Gastroesophageal sphincter (tissue), 3 donors: ENCODE measurements around the gene COL26A1.

Experiments
- POLR2A ChIP-seq, 2 donors: fragments of 450-650 bp; IDR thresholded peaks; one replicate each; pipeline ENCODE4 v1.6.1; 2017; ENCODE audit warnings: antibody characterized with exemption in 2 of 2, mild to moderate bottlenecking in 2 of 2, moderate library complexity in 1 of 2
- POLR2AphosphoS5 ChIP-seq: sonication (generic); formaldehyde crosslinking; IDR thresholded peaks from one replicate; pipeline ENCODE4 v1.6.1; 2017; ENCODE audit warnings: antibody characterized with exemption
- TF ChIP-seq, protein P1 (sequence below), 4 experiments: fragments of 200-600 bp in 2 of 4; fragments of 450-650 bp in 2 of 4; sonication (generic) in 1 of 4; IDR thresholded peaks; one replicate each; pipeline ENCODE4 v1.5.1; 2017 to 2019; ENCODE audit warnings: antibody characterized with exemption in 4 of 4, mild to moderate bottlenecking in 2 of 4, moderate library complexity in 2 of 4

DNA sequence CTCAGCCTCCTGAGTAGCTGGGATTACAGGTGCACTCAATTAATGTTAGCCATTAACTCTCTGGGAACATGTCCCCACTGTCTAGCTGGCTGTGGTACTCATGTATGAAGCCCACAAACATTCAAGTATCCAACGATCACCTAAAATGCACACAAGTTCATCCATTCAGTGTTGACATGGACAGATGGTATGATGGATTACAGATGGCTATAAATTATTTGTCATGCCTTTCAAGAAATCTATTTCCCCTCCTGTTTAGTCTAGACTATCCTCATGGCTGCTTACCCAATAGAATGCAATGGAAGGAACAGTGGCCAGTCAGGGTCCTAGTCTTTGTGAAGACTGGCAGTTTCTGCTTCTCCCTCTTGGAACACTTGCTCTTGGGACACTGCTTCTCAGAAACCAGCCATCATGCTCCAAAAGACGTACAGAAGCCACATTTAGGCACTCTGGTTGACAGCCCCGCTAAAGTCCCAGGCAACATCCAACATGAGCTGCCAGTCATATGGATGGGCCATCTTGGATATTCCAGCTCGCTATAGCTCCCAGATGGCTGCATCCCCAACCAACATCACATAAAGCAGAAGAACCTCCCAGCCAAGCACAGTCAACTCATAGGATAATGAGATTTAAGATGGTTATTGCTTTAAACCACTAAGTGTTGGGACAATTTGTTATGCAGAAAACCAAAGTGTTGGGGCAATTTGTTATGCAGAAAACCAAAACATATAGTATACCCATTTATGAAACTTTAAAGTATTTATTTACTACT, 233.3 kb downstream of the COL26A1 start:
- TF ChIP-seq POLR2AphosphoS5 (no peak), POLR2A (IDR thresholded peaks at IDR 0.05) (no peak)
- TF ChIP-seq, protein P1, sequence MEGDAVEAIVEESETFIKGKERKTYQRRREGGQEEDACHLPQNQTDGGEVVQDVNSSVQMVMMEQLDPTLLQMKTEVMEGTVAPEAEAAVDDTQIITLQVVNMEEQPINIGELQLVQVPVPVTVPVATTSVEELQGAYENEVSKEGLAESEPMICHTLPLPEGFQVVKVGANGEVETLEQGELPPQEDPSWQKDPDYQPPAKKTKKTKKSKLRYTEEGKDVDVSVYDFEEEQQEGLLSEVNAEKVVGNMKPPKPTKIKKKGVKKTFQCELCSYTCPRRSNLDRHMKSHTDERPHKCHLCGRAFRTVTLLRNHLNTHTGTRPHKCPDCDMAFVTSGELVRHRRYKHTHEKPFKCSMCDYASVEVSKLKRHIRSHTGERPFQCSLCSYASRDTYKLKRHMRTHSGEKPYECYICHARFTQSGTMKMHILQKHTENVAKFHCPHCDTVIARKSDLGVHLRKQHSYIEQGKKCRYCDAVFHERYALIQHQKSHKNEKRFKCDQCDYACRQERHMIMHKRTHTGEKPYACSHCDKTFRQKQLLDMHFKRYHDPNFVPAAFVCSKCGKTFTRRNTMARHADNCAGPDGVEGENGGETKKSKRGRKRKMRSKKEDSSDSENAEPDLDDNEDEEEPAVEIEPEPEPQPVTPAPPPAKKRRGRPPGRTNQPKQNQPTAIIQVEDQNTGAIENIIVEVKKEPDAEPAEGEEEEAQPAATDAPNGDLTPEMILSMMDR (IDR thresholded peaks at IDR 0.05): no peak
